Left ventricle myocardium inferior (tissue), 1 donor: ENCODE data around the gene P2RX4. TPM values are rescaled to one million over a fixed set of nuclear protein-coding genes. Genes with fewer than 3 reads are reported as not detected.

Source experiments
- DNase-seq: peaks from one replicate; pipeline ENCODE4 v3.0.0-alpha.2; 2020
- H3K27ac ChIP-seq: fragments of 200-600 bp; replicated peaks from 2 replicates; pipeline ENCODE4 v1.8.0; 2021
- H3K27me3 ChIP-seq: fragments of 200-600 bp; 2 replicates; pipeline ENCODE4 v1.8.0; 2021; ENCODE audit warnings: low read depth
- H3K36me3 ChIP-seq: fragments of 200-600 bp; 2 replicates; pipeline ENCODE4 v1.8.0; 2021
- H3K4me1 ChIP-seq: fragments of 200-600 bp; 2 replicates; pipeline ENCODE4 v1.8.0; 2021
- H3K4me3 ChIP-seq: fragments of 200-600 bp; 2 replicates; pipeline ENCODE4 v1.8.0; 2021; ENCODE audit warnings: mild to moderate bottlenecking, moderate library complexity
- H3K9me3 ChIP-seq: fragments of 200-600 bp; replicated peaks from 2 replicates; pipeline ENCODE4 v1.8.0; 2021
- intact Hi-C: fragments of 100-400 bp; cut with micrococcal nuclease; formaldehyde crosslinking; loops from one replicate; pipeline ENCODE4 v1.11.0; 2022
- total RNA-seq: library from RNA; stranded (reverse); fragmentation: NEBNext Ultra II Directional; extraction: Animal tissue kit (Norgen Biotek cat#: 25700); gene quantifications from one replicate; pipeline ENCODE4 v1.2.1, GENCODE V29; 2021
- TF ChIP-seq, protein P1 (sequence below): fragments of 200-600 bp; IDR thresholded peaks from 2 replicates; pipeline ENCODE4 v1.8.0; 2021; ENCODE audit warnings: antibody characterized with exemption, mild to moderate bottlenecking, borderline replicate concordance
- donor health status: DM: no; HTN: yes; CAD: no; lungs with severe emphysema.

P2RX4 gene
- total RNA-seq, 1 donor from 2014 or later: 4.7 TPM

DNA sequence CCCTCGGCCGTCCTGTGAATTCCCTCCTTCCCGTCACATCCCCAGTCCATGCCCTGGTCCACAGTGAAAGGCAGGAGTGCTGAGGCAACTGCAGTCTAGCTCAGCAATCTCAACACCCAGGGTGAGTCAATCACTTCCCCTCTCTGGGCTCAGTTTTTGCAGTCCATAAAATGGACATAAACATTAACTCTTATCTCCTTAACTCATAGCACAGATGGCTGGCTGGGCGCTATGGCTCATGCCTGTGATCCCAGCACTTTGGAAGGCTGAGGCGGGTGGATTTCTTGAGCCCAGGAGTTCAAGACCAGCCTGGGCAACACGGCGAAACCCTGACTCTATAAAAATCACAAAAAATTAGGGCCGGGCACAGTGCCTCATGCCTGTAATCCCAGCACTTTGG lies 54.2 kb downstream of the P2RX4 start:
- intact Hi-C loops: no loop called here
- H3K4me1 ChIP-seq: no peaks in the 10 kb centered on the region
- no peak overlapping the region for H3K4me3 ChIP-seq
- no peak overlapping the region for H3K27ac ChIP-seq
- TF ChIP-seq, protein P1, sequence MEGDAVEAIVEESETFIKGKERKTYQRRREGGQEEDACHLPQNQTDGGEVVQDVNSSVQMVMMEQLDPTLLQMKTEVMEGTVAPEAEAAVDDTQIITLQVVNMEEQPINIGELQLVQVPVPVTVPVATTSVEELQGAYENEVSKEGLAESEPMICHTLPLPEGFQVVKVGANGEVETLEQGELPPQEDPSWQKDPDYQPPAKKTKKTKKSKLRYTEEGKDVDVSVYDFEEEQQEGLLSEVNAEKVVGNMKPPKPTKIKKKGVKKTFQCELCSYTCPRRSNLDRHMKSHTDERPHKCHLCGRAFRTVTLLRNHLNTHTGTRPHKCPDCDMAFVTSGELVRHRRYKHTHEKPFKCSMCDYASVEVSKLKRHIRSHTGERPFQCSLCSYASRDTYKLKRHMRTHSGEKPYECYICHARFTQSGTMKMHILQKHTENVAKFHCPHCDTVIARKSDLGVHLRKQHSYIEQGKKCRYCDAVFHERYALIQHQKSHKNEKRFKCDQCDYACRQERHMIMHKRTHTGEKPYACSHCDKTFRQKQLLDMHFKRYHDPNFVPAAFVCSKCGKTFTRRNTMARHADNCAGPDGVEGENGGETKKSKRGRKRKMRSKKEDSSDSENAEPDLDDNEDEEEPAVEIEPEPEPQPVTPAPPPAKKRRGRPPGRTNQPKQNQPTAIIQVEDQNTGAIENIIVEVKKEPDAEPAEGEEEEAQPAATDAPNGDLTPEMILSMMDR: no peak
- H3K27me3 ChIP-seq: no peaks in the 10 kb centered on the region
- DNase-seq: no peak
- peaks cover 82% of the 10 kb centered on the region for H3K36me3 ChIP-seq
- no peaks in the 10 kb centered on the region for H3K9me3 ChIP-seq

DNA sequence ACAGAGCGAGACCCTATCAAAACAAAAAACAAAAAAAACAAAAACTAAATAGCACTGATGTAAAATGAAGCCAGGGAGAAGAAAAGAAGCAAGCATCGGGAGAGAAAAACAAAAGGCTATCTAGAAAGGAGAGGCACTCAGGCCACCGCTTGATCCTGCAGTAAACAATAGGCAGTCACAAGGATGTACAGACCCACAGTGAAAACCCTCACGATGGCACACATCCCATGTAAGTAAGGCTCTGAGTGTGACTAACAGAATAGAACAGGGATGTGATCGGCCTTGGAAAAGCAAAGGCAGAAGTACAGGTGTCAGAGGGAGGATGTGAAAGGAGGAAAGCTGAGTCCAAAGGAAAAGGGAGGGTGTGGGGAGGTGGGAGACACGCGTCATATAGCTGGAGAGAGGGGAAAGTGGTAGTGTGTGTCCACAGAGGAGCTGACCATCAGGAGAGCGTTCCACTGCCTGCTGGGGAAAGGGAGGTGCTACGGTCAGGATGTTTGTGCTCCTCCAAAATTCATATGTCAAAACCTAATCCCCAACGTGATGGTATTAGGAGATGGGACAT lies 55.1 kb downstream of the P2RX4 start:
- intact Hi-C loops: no loop called here
- Histone ChIP-seq H3K9me3 (no peaks in the 10 kb centered on the region), H3K27ac (no peak overlapping the region), H3K4me3 (no peak overlapping the region), H3K27me3 (no peaks in the 10 kb centered on the region), H3K36me3 (peaks cover 82% of the 10 kb centered on the region), H3K4me1 (no peaks in the 10 kb centered on the region)
- TF ChIP-seq, protein P1: no peak
- no peak for DNase-seq

DNA sequence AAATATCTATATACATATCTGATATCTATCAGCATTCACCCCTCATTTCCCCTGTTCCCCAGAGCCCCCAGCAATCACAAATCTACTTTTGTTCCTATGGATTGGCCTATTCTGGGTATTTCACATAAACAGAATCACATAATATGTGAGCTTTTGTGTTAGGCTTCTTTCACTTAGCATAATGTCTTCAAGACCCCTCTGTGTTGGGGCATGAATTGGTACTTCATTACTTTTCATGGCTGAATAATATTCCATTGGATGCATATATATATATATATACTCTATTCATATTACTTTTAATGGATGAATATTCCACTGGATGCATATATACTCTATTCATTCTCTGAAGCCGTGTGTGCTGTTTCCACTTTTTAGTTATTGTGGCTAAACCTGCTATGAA lies 57.9 kb downstream of the P2RX4 start:
- Histone ChIP-seq H3K27ac (no peak overlapping the region), H3K36me3 (peaks cover 74% of the 10 kb centered on the region), H3K4me3 (no peak overlapping the region), H3K9me3 (no peaks in the 10 kb centered on the region), H3K27me3 (no peaks in the 10 kb centered on the region), H3K4me1 (no peaks in the 10 kb centered on the region)
- no peak for DNase-seq
- intact Hi-C loops: no loop called here
- TF ChIP-seq, protein P1: no peak

DNA sequence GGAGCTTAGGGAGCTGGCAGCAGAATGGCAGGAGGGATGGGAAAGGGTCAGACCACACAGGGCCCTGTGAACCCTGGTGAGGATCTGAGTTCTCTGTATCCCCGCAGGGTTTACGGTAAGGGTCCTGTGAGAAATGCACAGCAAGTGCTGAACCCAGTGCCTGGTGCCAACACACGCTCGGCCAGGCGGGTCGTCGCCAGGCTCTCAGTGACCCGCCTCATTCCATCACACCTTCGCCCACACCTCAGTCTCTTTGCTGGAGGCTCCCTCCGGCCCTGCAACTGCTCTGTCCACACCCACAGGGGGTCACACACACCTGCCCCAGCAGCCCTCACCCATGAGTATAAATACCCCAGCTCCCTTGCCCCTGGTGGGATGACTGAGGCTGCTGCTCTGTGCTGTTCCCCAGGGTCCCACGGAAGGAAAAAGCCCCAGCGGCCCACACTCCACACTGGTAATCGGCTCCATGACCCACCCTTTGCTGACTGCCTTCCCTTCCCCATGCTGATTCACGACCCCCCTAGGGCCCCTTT lies 63.5 kb downstream of the P2RX4 start:
- no peak overlapping the region for H3K27ac ChIP-seq
- intact Hi-C loops: no loop called here
- H3K9me3 ChIP-seq: no peaks in the 10 kb centered on the region
- TF ChIP-seq, protein P1: no peak
- no peak for DNase-seq
- H3K4me3 ChIP-seq: no peak overlapping the region
- H3K4me1 ChIP-seq: peaks cover 4% of the 10 kb centered on the region
- peaks cover 57% of the 10 kb centered on the region for H3K36me3 ChIP-seq
- no peaks in the 10 kb centered on the region for H3K27me3 ChIP-seq

DNA sequence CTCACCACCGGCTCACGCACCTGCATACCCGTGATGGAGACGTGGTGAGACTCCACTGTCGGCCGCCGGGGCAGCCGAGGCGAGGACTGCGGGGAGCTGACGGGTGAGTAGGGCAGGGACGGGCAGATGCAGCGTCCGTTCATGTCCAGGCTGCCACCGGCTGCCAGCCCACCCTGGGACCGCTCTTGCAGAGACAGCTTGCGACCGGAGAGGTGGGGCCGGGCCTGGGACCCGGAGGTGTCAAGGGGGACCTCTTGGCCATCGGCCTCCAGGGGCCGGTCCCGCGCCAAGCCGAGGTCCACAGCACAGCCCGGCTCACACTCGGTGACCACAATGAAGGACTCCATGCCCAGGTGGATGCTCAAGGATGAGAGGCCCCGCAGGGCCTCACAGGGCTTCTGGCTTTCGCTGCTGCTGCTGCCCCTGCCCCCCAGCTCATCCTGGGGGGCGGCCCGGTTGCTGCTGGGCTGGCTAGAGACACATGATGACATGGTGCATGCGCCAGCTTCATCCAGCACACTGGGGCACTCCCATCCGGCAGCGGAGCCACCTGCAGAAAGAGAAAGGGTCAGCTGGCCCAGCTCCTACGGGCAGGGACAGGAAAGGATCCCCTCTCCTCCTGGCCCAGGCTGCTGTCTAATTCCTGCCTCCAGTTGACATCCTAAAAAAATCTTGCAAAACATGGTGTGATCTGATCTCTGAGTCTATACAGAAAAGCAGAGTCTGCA lies 64.3 kb downstream of the P2RX4 start:
- peaks cover 49% of the 10 kb centered on the region for H3K36me3 ChIP-seq
- no peaks in the 10 kb centered on the region for H3K9me3 ChIP-seq
- intact Hi-C loops: no loop called here
- H3K27ac ChIP-seq: no peak overlapping the region
- no peak overlapping the region for H3K4me3 ChIP-seq
- peaks cover 11% of the 10 kb centered on the region for H3K4me1 ChIP-seq
- TF ChIP-seq, protein P1: no peak
- H3K27me3 ChIP-seq: no peaks in the 10 kb centered on the region
- DNase-seq: no peak
